GM18499 (cell line): ENCODE results near the gene MIA.
"Not testable (repeated sequence)": the region's sequence is repeated elsewhere in the genome, so short reads cannot be mapped to it uniquely, and the experiment has no call there.

Experiments used
- ATAC-seq: cut with Tn5 transposase; IDR thresholded peaks from one replicate; pipeline ENCODE4 v1.9.1; 2021; ENCODE audit warnings: moderate number of reproducible peaks; ENCODE audit not compliant: insufficient read depth, unreplicated experiment

Gene MIA

GRCh38 chr19:40774916-40775631, at the start of gene MIA:
Gene MIA (plus strand): TSS chr19:40775521. CDS start chr19:40775543, 22 bp downstream.
- no peak for ATAC-seq

GRCh38 chr19:40726279-40726678, 49.0 kb upstream of the MIA start:
- no peak for ATAC-seq

DNA sequence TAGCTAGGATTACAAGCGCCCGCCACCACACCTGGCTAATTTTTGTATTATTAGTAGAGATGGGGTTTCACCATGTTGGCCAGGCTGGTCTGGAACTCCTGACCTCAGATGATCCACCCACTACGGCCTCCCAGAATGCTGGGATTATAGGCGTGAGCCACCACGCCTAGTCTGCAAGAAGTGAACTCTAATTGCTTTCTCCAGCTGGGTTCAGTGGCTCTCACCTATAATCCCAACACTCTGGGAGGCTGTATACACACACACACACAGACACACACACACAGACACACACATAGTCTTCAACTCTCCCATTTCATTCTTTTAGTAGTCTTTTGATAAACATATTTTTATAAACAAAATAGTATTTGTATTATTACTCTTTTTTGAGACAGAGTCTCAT, 45.3 kb upstream of the MIA start:
- not testable (repeated sequence) for ATAC-seq

- ATAC-seq, result not testable (repeated sequence)
These were observed 43.0 kb upstream of the MIA start for GRCh38 chr19:40732304-40732703.

- ATAC-seq, result no peak
These were observed 42.2 kb upstream of the MIA start for GRCh38 chr19:40733149-40733548.

- ATAC-seq, result no peak
These were observed 40.1 kb upstream of the MIA start for GRCh38 chr19:40735013-40735771.

DNA sequence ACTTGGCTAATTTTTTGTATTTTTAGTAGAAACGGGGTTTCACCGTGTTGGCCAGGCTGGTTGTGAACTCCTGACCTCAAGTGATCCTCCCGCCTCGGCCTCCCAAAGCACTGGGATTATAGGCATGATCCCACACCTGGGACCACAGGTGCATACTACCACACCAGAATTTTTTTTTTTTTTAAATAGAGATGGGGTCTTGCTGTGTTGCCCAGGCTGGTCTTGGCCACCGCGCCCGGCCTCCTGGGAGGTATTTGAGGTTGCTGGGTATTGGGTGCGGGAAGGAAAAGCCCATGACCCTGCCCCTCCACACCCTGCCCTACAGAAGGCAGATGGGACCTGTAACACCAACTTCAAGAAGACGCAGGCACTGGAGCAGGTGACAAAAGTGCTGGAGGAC, 38.7 kb upstream of the MIA start:
- no peak for ATAC-seq

DNA sequence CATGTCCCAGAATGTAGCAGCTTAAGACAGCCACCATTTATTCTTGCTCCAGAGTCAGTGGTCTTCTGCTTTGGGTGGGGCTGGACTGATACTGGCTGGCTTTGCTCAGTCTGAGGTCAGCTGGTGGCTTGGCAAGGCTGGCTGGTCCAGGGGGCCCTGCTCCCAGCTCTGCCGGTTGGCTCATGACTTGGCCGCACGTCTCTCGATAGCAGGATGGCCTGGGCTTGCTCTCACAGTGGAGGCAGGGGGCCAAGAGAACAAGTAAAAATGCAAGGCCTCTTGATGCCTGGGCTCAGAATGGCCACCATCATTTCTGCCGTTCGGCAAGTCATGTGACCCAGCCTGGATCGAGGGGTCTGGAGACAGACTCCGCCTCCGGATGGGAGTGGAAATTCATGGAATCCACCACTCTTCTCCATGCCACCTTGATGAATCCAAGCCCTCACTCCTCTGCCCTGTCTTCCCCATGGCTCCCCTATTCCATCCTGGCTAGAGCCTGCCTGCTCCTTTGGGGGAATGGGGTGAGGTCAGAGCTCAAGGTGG, 38.1 kb upstream of the MIA start:
- ATAC-seq, result no peak

DNA sequence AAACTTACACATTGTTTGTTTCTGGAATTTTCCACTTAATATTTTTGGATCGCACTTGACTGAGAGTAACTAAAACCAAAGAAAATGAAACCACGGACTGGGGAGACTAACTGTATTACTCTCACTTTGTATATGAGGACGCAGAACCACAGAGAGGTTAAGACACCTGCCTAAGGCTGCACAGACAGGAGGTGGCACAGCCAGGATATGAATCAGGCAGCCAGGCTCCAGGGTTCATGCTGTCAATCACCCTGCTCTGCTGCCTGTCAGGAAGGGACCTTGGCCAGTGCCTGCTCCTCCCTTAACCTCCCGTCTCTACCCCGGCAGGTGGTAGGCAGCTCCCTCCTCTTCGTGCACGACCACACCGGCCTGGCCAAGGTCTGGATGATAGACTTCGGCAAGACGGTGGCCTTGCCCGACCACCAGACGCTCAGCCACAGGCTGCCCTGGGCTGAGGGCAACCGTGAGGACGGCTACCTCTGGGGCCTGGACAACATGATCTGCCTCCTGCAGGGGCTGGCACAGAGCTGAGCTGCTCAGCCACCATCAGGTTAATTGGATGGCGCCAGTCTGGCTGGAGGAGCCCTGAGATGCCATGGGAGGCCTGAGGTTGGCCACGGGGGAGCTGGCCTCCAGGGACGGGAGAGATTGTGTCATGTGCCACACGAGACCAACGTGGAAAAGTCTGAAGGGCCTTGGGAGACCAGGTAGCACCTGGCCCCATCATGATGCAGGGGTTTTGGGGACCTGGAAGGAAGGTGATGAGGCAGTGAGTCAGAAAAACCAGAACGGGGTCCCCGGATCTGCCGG, 36.1 kb upstream of the MIA start:
- no peak for ATAC-seq

DNA sequence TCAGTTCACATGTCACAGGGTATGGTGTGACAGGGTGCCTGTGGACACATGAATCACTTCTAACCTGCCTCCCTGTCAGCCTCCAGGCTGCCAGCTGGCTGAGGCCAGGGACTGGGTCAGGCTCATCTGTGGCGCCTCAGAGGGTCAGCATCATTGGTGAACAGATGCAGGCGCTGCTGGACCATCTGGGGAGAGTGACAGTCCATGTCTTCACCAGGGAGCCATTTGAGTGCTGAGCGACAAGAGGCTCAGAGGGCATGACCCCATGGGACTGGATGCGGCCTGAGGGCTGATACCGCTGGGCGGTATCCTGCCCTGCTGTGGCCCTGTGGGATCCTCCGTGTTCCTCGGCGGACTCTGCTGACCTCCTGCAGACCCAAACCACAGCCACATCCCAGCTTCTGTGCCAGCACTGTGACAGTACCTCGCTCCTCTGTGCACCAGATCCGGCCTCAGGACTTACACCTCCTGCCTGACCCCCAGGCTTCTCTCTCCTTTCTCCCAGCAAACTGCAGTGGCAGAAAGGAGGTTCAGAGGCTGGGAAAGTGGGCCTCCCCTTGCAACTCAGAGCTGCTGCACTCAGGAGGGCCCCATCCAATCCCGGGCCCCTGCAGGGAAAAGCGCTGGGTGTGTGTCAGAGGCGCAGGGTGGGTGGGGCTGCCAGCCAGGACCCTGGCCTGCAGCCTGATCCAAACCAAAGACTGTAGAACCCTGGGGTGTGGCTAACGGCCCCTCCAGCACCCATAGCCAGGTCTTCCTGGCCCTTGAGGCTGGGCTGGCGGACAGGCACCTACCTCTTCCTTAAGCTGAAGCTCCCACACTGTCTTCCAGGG, 35.2 kb upstream of the MIA start:
- ATAC-seq, result no peak

- no peak for ATAC-seq
These were observed 34.6 kb upstream of the MIA start for GRCh38 chr19:40740747-40741146.

- no peak for ATAC-seq
These were observed 33.6 kb upstream of the MIA start for GRCh38 chr19:40741527-40742390.

DNA sequence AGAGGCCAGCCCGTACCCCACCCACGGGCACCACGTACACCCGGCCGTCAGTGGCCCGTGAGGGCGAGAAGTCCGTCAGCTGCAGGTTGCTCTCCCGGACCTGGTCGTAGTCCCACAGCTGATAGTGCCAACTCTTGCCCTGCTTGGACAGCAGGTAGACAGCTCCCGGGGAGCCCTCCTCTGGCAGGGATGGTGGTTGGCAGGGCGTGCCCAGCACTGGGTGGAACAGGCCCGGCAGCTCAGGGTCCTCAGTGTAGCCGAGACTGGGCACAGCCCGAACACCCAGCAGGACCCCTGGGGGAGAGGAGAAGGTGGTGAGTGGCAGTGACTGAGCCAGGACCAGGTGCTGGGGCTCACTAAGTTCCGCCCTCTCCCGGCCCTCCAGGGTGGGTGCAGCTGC, 32.8 kb upstream of the MIA start:
- ATAC-seq, result no peak

DNA sequence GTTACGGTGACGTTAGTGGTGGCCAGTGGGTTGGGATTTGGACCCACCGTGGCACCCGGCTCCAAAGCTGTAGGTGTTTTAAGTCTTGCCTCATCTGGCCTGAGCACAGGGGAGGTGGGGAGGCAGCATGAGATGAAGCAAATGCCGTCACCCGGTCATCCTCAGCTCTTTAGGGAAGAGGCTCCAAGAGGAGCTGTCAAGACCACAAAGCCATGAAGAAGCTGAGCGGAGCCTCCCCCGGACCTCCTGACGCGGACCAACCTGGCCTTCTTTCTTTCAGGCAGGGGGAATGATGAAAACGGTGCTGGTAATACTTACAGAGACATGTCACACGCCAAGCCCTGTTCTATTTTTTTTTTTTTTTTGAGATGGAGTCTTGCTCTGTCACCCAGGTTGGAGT, 32.4 kb upstream of the MIA start:
- ATAC-seq, result no peak

DNA sequence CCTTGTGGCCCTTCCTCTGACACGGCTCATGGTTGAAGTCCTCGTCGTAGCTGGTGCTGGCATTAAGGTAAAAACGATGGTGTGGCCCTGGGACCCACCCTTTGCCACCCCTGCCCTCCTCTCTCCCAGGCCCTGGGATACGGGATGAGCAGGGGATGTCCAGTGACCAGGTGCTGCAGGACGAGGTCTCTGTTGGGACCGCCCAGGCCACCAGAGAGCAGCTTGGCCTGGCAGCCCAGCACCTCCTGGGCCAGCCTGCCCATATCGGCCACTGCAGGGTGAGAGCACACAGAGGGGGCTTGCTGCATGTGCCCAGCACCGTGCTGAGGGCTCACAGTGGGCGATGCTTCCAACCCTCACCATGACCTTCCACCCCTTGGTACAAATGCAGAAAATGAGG, 31.4 kb upstream of the MIA start:
- no peak for ATAC-seq

- ATAC-seq, result no peak
These were observed 30.5 kb upstream of the MIA start for GRCh38 chr19:40744554-40745401.

- ATAC-seq, result no peak
These were observed 29.9 kb upstream of the MIA start for GRCh38 chr19:40745402-40745780.

DNA sequence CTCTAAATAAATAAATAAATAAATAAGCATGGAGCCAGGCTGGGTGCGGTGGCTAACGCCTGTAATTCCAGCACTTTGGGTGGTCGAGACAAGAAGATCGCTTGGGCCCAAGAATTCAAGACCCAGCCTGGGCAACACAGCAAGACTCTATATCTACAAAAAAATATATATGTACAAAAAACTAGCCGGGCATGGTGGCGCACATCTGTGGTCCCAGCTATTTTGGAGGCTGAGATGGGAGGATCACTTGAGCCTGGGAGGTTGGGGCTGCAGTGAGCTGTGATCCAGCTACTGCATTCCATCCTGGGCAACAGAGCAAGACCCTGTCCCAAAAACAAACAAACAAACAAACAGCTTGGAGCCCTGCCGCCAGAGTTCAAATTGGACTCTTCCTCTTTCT, 27.8 kb upstream of the MIA start:
- no peak for ATAC-seq
